CD4-positive, alpha-beta T cell treated with Interleukin-4 for 1 hour (primary cell): Measurements from ENCODE around the gene ACSF3.
"Not testable (repeated sequence)": the region's sequence is repeated elsewhere in the genome, so short reads cannot be mapped to it uniquely, and the experiment has no call there.

Experiments used
- DNase-seq, 2 donors: peaks; one replicate each; pipeline ENCODE4 v3.0.0-alpha.2; 2020 to 2022

Gene ACSF3

GRCh38 chr16:89178453-89179147 is 84.9 kb downstream of the ACSF3 start:
- no peak for DNase-seq

GRCh38 chr16:89179148-89179484 is 85.5 kb downstream of the ACSF3 start:
- DNase-seq = no peak

GRCh38 chr16:89179656-89180315 is 86.1 kb downstream of the ACSF3 start:
- no peak for DNase-seq

GRCh38 chr16:89183463-89183862 is 89.8 kb downstream of the ACSF3 start:
- DNase-seq = no peak

- DNase-seq = no peak
These were observed 90.5 kb downstream of the ACSF3 start for GRCh38 chr16:89183975-89184676.

- DNase-seq = no peak
These were observed 91.0 kb downstream of the ACSF3 start for GRCh38 chr16:89184677-89184932.

- DNase-seq = no peak
These were observed 91.5 kb downstream of the ACSF3 start for GRCh38 chr16:89184933-89185794.

- not testable (repeated sequence) for DNase-seq
These were observed 92.4 kb downstream of the ACSF3 start for GRCh38 chr16:89185887-89186592.

GRCh38 chr16:89186593-89187031 is 93.0 kb downstream of the ACSF3 start:
- peak in 1 of 2 donors; percentile 23 for DNase-seq

GRCh38 chr16:89187032-89187769 is 93.5 kb downstream of the ACSF3 start:
- peak in 1 of 2 donors; percentile 27 for DNase-seq

GRCh38 chr16:89187770-89188392 is 94.2 kb downstream of the ACSF3 start:
- no peak for DNase-seq

GRCh38 chr16:89188471-89189357 is 95.1 kb downstream of the ACSF3 start:
- DNase-seq = not testable (repeated sequence)

- no peak for DNase-seq
These were observed 95.8 kb downstream of the ACSF3 start for GRCh38 chr16:89189358-89190025.

GRCh38 chr16:89190150-89190958 is 96.7 kb downstream of the ACSF3 start:
- no peak for DNase-seq

GRCh38 chr16:89191033-89191900 is 97.6 kb downstream of the ACSF3 start:
- no peak for DNase-seq

- no peak for DNase-seq
These were observed 98.2 kb downstream of the ACSF3 start for GRCh38 chr16:89191901-89192185.

GRCh38 chr16:89192186-89192955 is 98.7 kb downstream of the ACSF3 start:
- peak; percentile 89 to 90 for DNase-seq
